Karpas-422 (cell line): Measurements from ENCODE around the gene DOCK6. TPM values are rescaled to one million over a fixed set of nuclear protein-coding genes. Genes with fewer than 3 reads are reported as not detected.

Experiments
- DNase-seq: peaks from one replicate; pipeline ENCODE4 v3.0.0-alpha.2; 2015
- H2AFZ ChIP-seq: fragments of 200-600 bp; sonication (generic); 2 replicates; pipeline ENCODE4 v1.6.1; 2014; ENCODE audit warnings: antibody characterized with exemption, low read length, mixed read lengths
- H3K27ac ChIP-seq: fragments of 200-600 bp; sonication (generic); 2 replicates; pipeline ENCODE4 v1.5.1; 2014; ENCODE audit warnings: mild to moderate bottlenecking, low read length, moderate library complexity
- H3K27me3 ChIP-seq: fragments of 200-600 bp; sonication (generic); 2 replicates; pipeline ENCODE4 v1.6.1; 2014; ENCODE audit warnings: low read length, mixed read lengths
- H3K36me3 ChIP-seq: fragments of 200-600 bp; sonication (generic); 2 replicates; pipeline ENCODE4 v1.6.1; 2014; ENCODE audit warnings: low read length, mixed read lengths; ENCODE audit not compliant: insufficient read depth
- H3K4me1 ChIP-seq: fragments of 200-600 bp; sonication (generic); 2 replicates; pipeline ENCODE4 v1.6.1; 2014; ENCODE audit warnings: mild to moderate bottlenecking, low read length, mixed read lengths
- H3K4me2 ChIP-seq: fragments of 200-600 bp; sonication (generic); 2 replicates; pipeline ENCODE4 v1.6.1; 2014; ENCODE audit warnings: low read length, low read depth, mild to moderate bottlenecking; ENCODE audit not compliant: poor library complexity, severe bottlenecking
- H3K4me3 ChIP-seq: fragments of 200-600 bp; sonication (generic); 2 replicates; pipeline ENCODE4 v1.5.1; 2014; ENCODE audit warnings: mild to moderate bottlenecking, antibody characterized with exemption, low read length, mixed read lengths
- H3K79me2 ChIP-seq: fragments of 200-600 bp; sonication (generic); 2 replicates; pipeline ENCODE4 v1.6.1; 2014; ENCODE audit warnings: mild to moderate bottlenecking, low read length, mixed read lengths
- H3K9ac ChIP-seq: fragments of 200-600 bp; sonication (generic); 2 replicates; pipeline ENCODE4 v1.6.0; 2014; ENCODE audit warnings: low read length
- H3K9me2 ChIP-seq: fragments of 200-600 bp; sonication (generic), shearing (Covaris generic); replicated peaks from 2 replicates; pipeline ENCODE4 v1.6.0; 2014; ENCODE audit warnings: mild to moderate bottlenecking, low read length, moderate library complexity; ENCODE audit not compliant: insufficient read depth
- H3K9me3 ChIP-seq: fragments of 300-700, 200-600 bp; sonication (generic); 2 replicates; pipeline ENCODE4 v1.6.1; 2014; ENCODE audit warnings: low read length, mixed read lengths
- H4K20me1 ChIP-seq: fragments of 200-600 bp; sonication (generic); 2 replicates; pipeline ENCODE4 v1.6.1; 2014; ENCODE audit warnings: mild to moderate bottlenecking, antibody characterized with exemption, low read length, low read depth; ENCODE audit not compliant: insufficient read depth
- total RNA-seq: library from RNA; depleted of rRNA; stranded (reverse); fragments of >200 nt; shearing (Covaris generic); gene quantifications from 2 replicates; pipeline ENCODE4 v1.2.3, GENCODE V29; 2014; ENCODE audit warnings: low replicate concordance; rRNA removed

The DOCK6 gene
- total RNA-seq, 1 experiment from 2014 or later: 6.5 TPM

- peak overlapping the region; percentile 91 for H3K4me3 ChIP-seq
Observed at GRCh38 chr19:11154683-11155047, 107.7 kb downstream of the DOCK6 start.

GRCh38 chr19:11152318-11153062 is 109.8 kb downstream of the DOCK6 start:
- Histone ChIP-seq H3K9me3 (no peaks in the 10 kb centered on the region), H3K27me3 (no peaks in the 10 kb centered on the region), H3K4me3 (no peak overlapping the region), H3K4me2 (no peak overlapping the region), H2AFZ (no peak overlapping the region), H3K4me1 (peaks cover 13% of the 10 kb centered on the region), H3K9ac (no peak overlapping the region), H3K79me2 (peaks cover 33% of the 10 kb centered on the region), H3K9me2 (no peaks in the 10 kb centered on the region), H4K20me1 (no peaks in the 10 kb centered on the region), H3K27ac (no peak overlapping the region), H3K36me3 (peaks cover 3% of the 10 kb centered on the region; the same call in 1 of the 2 replicates)
- DNase-seq: no peak

More at GRCh38 chr19:11154683-11155047, 107.7 kb downstream of the DOCK6 start:
- H3K79me2 ChIP-seq: peaks cover 33% of the 10 kb centered on the region
- H4K20me1 ChIP-seq: no peaks in the 10 kb centered on the region
- H3K27me3 ChIP-seq: no peaks in the 10 kb centered on the region
- H3K9ac ChIP-seq: peak overlapping the region; percentile 90
- no peak overlapping the region for H2AFZ ChIP-seq
- H3K9me2 ChIP-seq: no peaks in the 10 kb centered on the region
- peaks cover 3% of the 10 kb centered on the region; the same call in 1 of the 2 replicates for H3K36me3 ChIP-seq
- peaks cover 13% of the 10 kb centered on the region for H3K4me1 ChIP-seq
- no peak for DNase-seq
- no peaks in the 10 kb centered on the region for H3K9me3 ChIP-seq
- H3K27ac ChIP-seq: no peak overlapping the region
- peak overlapping the region; percentile 80 for H3K4me2 ChIP-seq

GRCh38 chr19:11151181-11151580 is 111.1 kb downstream of the DOCK6 start:
- Histone ChIP-seq H3K79me2 (peaks cover 33% of the 10 kb centered on the region), H3K4me1 (peaks cover 10% of the 10 kb centered on the region), H4K20me1 (no peaks in the 10 kb centered on the region), H3K4me2 (no peak overlapping the region), H2AFZ (no peak overlapping the region), H3K27ac (no peak overlapping the region), H3K9me2 (no peaks in the 10 kb centered on the region), H3K27me3 (no peaks in the 10 kb centered on the region), H3K9me3 (no peaks in the 10 kb centered on the region), H3K36me3 (peaks cover 3% of the 10 kb centered on the region; the same call in 1 of the 2 replicates), H3K9ac (no peak overlapping the region), H3K4me3 (no peak overlapping the region)
- DNase-seq: no peak

Other genes starting within 250 kb of the DOCK6 start
- 49.8 and 99.9 TPM in 2 replicates for gene LDLR, start 173.1 kb downstream of the DOCK6 start, total RNA-seq
- 25.3 and 28.6 TPM in 2 replicates for gene SPC24, start 106.7 kb downstream of the DOCK6 start, total RNA-seq
- 0.19 and 1.9 TPM in 2 replicates for gene KANK2, start 65.0 kb downstream of the DOCK6 start, total RNA-seq
- not detected in 2 replicates for gene ANGPTL8, start 22.9 kb downstream of the DOCK6 start, total RNA-seq
- gene TSPAN16, start 33.6 kb upstream of the DOCK6 start, total RNA-seq: not detected in 2 replicates
- 8.6 and 9.0 TPM in 2 replicates for gene RAB3D, start 77.1 kb upstream of the DOCK6 start, total RNA-seq
- 103 and 156 TPM in 2 replicates for gene TMEM205, start 83.7 kb upstream of the DOCK6 start, total RNA-seq
- 2.9 and 14.8 TPM in 2 replicates for gene CCDC159, start 84.0 kb upstream of the DOCK6 start, total RNA-seq
- 0.43 and 0.67 TPM in 2 replicates for gene PLPPR2, start 92.9 kb upstream of the DOCK6 start, total RNA-seq
- 7.4 and 12.6 TPM in 2 replicates for gene SWSAP1, start 112.1 kb upstream of the DOCK6 start, total RNA-seq
- gene EPOR, start 121.8 kb upstream of the DOCK6 start, total RNA-seq: 8.5 and 16.7 TPM in 2 replicates
- gene RGL3, start 156.8 kb upstream of the DOCK6 start, total RNA-seq: 2.5 TPM in 1 of 2 replicates, not detected in the other
- 0.32 TPM in 1 of 2 replicates, not detected in the other for gene ODAD3, start 172.6 kb upstream of the DOCK6 start, total RNA-seq
- gene PRKCSH, start 173.1 kb upstream of the DOCK6 start, total RNA-seq: 77.3 and 90.4 TPM in 2 replicates
- not detected in 2 replicates for gene ELAVL3, start 218.5 kb upstream of the DOCK6 start, total RNA-seq
- gene ZNF653, start 243.3 kb upstream of the DOCK6 start, total RNA-seq: 6.1 and 11.3 TPM in 2 replicates